GM06990 (cell line): Measurements from ENCODE around the gene DCLK2.

Experiments
- DNase-seq: peaks from one replicate; pipeline ENCODE4 v3.0.0-alpha.2; 2011; ENCODE audit not compliant: insufficient read length; ENCODE audit errors: extremely low read depth
- H3K27me3 ChIP-seq: replicated peaks from 2 replicates; pipeline ENCODE4 v1.6.0; 2011; ENCODE audit warnings: low read length; ENCODE audit not compliant: control insufficient read depth, insufficient read depth
- H3K36me3 ChIP-seq: 2 replicates; pipeline ENCODE4 v1.5.1; 2011; ENCODE audit warnings: low read length; ENCODE audit not compliant: control insufficient read depth, insufficient read depth
- H3K4me3 ChIP-seq: replicated peaks from 2 replicates; pipeline ENCODE4 v1.5.1; 2011; ENCODE audit warnings: low read depth, mild to moderate bottlenecking, control low read depth, low read length
- CTCF ChIP-seq: IDR thresholded peaks from 2 replicates; pipeline ENCODE4 v1.5.1; 2011; ENCODE audit warnings: low read length, control low read depth, mild to moderate bottlenecking, inconsistent platforms; ENCODE audit not compliant: insufficient read depth, poor library complexity, severe bottlenecking

Gene DCLK2

GRCh38 chr4:150141756-150142155, 63.5 kb downstream of the DCLK2 start:
- no peak for DNase-seq
- Histone ChIP-seq H3K36me3 (no peaks in the 10 kb centered on the region), H3K4me3 (no peak overlapping the region), H3K27me3 (no peaks in the 10 kb centered on the region)
- TF ChIP-seq CTCF: no peak

GRCh38 chr4:150142831-150143230, 64.6 kb downstream of the DCLK2 start:
- DNase-seq: no peak
- no peak overlapping the region for H3K4me3 ChIP-seq
- H3K27me3 ChIP-seq: no peaks in the 10 kb centered on the region
- H3K36me3 ChIP-seq: no peaks in the 10 kb centered on the region
- TF ChIP-seq CTCF: no peak

DNA sequence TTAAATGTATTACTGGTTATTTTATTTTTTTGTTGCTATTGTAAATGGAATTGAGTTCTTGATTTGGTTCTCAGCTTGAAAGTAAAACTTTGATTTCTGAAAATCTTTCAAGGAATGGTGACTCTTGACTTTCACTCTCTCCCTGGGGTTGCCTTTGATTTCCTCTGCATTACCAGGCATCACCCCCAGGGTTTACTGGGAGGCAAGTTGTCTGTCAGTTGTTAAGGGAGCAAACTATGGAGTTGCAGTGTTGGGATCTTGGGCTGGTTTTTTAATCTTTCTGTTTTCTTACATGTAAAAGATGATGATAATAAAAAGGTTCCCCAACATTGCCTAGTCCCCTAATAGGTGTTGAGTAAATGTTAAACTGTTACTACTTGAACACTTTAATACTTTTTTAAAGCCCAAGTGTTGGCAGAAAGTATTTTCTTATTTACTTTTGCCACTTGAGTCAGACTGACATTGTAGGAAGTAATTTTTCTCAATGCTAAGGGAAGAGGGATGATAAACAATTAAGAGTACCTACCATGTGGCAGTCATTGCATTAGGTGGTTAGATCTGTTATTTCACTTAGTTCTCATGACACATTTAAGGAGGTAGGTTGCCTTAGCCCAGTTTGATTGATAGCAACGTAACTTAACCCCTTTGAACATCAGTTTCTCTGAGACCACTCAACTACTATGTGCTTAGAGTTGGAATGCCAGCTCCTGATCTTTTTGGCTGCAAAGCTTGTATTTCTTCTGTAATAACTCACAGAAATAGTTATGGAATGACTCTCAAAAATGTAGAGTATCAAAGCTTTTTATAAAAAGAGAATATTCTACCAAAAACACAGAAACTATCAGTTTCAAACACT, 67.1 kb downstream of the DCLK2 start:
- H3K4me3 ChIP-seq: no peak overlapping the region
- no peaks in the 10 kb centered on the region for H3K36me3 ChIP-seq
- TF ChIP-seq CTCF: no peak
- H3K27me3 ChIP-seq: no peaks in the 10 kb centered on the region
- DNase-seq: no peak

DNA sequence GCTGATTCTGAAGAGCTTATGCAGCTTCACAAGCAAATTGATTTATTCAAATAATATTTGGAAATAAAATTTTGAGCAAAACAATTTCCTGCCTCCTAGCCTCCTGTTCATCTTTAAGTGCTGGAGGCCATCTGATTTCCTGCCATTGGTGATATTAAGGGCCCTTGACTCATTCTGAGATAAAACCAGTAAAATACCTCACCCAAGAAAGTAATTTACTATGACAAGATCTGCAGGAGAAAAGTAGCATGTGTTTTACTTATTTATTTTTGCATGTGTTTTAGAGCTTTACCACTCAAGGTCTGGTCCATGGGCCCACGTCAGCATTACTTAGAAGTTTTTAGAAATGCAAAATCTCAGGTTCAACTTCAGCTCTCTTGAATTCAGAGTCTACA, 67.7 kb downstream of the DCLK2 start:
- Histone ChIP-seq H3K27me3 (no peaks in the 10 kb centered on the region), H3K4me3 (no peak overlapping the region), H3K36me3 (no peaks in the 10 kb centered on the region)
- TF ChIP-seq CTCF: no peak
- no peak for DNase-seq

- DNase-seq: no peak
- Histone ChIP-seq H3K36me3 (no peaks in the 10 kb centered on the region), H3K27me3 (no peaks in the 10 kb centered on the region), H3K4me3 (no peak overlapping the region)
- no peak for TF ChIP-seq CTCF
These were observed 71.1 kb downstream of the DCLK2 start for GRCh38 chr4:150149381-150149780.
